Keratinocyte (primary cell): ENCODE results near the gene OGT. TPM values are rescaled to one million over a fixed set of nuclear protein-coding genes. Genes with fewer than 3 reads are reported as not detected.
A peak's percentile ranks its signal among the peaks of the same experiment; 100 is the strongest.

Experiments used
- DNase-seq: peaks from one replicate; pipeline ENCODE4 v3.0.0-alpha.2; 2011; ENCODE audit warnings: low read depth, missing footprints, low spot score
- FAIRE-seq: peaks from 2 replicates; lab custom pipeline; 2011; peaks lifted over from hg19 to GRCh38; lab: Jason Lieb, UNC
- H2AFZ ChIP-seq: 2 replicates; pipeline ENCODE4 v1.6.0; 2012; ENCODE audit warnings: low read length, control low read depth, inconsistent platforms; ENCODE audit not compliant: control insufficient read depth
- H3K27ac ChIP-seq: 2 replicates; pipeline ENCODE4 v1.5.1; 2011; ENCODE audit warnings: low read length; ENCODE audit not compliant: control insufficient read depth, insufficient read depth
- H3K27me3 ChIP-seq: 3 replicates; pipeline ENCODE4 v1.6.0; 2011; ENCODE audit warnings: low read length; ENCODE audit not compliant: control insufficient read depth, insufficient read depth; ENCODE audit errors: extremely low read depth
- H3K36me3 ChIP-seq, 2 experiments: 2 replicates in 1 of 2; 3 replicates in 1 of 2; pipeline ENCODE4 v1.5.1; 2011; ENCODE audit warnings: low read length in 2 of 2, mild to moderate bottlenecking in 1 of 2; ENCODE audit not compliant: control insufficient read depth in 2 of 2, insufficient read depth in 2 of 2; ENCODE audit errors: extremely low read depth in 1 of 2
- H3K4me1 ChIP-seq: 3 replicates; pipeline ENCODE4 v1.5.1; 2011; ENCODE audit warnings: low read length; ENCODE audit not compliant: control insufficient read depth, insufficient read depth; ENCODE audit errors: extremely low read depth
- H3K4me2 ChIP-seq: 3 replicates; pipeline ENCODE4 v1.6.0; 2011; ENCODE audit warnings: low read depth, low read length; ENCODE audit not compliant: control insufficient read depth, insufficient read depth; ENCODE audit errors: extremely low read depth
- H3K4me3 ChIP-seq, 3 experiments: fragments of 200-600 bp in 1 of 3; sonication (generic) in 1 of 3; 2 replicates in 2 of 3; 3 replicates in 1 of 3; pipeline ENCODE4 v1.5.1; 2011 to 2016; ENCODE audit warnings: low read length in 3 of 3, mild to moderate bottlenecking in 3 of 3, control low read depth in 2 of 3, inconsistent platforms in 1 of 3, low read depth in 1 of 3, mixed read lengths in 1 of 3, mixed run types in 1 of 3, moderate library complexity in 1 of 3; ENCODE audit not compliant: control insufficient read depth in 2 of 3, insufficient read depth in 2 of 3; ENCODE audit errors: extremely low read depth in 1 of 3
- H3K79me2 ChIP-seq: 2 replicates; pipeline ENCODE4 v1.6.0; 2012; ENCODE audit warnings: low read length; ENCODE audit not compliant: control insufficient read depth, insufficient read depth
- H3K9ac ChIP-seq: 3 replicates; pipeline ENCODE4 v1.6.0; 2011; ENCODE audit warnings: low read length; ENCODE audit not compliant: control insufficient read depth, insufficient read depth; ENCODE audit errors: extremely low read depth
- H3K9me1 ChIP-seq: 3 replicates; pipeline ENCODE4 v1.6.0; 2011; ENCODE audit warnings: low read length; ENCODE audit not compliant: control insufficient read depth, insufficient read depth; ENCODE audit errors: extremely low read depth
- H3K9me3 ChIP-seq: 2 replicates; pipeline ENCODE4 v1.5.1; 2012; ENCODE audit warnings: low read depth, low read length; ENCODE audit not compliant: control insufficient read depth
- H4K20me1 ChIP-seq: 3 replicates; pipeline ENCODE4 v1.6.0; 2011; ENCODE audit warnings: low read length; ENCODE audit not compliant: control insufficient read depth, insufficient read depth; ENCODE audit errors: extremely low read depth
- CTCF ChIP-seq, 3 experiments: IDR thresholded peaks in 1 of 3; conservative IDR thresholded peaks in 1 of 3; optimal IDR thresholded peaks in 1 of 3; 2 replicates in 2 of 3; 3 replicates in 1 of 3; pipeline versions ENCODE3 to v1.5.1; 2011; ENCODE audit warnings: low read length in 3 of 3, mild to moderate bottlenecking in 3 of 3, moderate library complexity in 2 of 3, control low read depth in 1 of 3, inconsistent platforms in 1 of 3; ENCODE audit not compliant: insufficient read depth in 2 of 3; ENCODE audit errors: extremely low read depth in 1 of 3
- EZH2 ChIP-seq: IDR thresholded peaks from one replicate; pipeline ENCODE4 v1.6.1; 2012; ENCODE audit warnings: inconsistent platforms, mild to moderate bottlenecking, low read length, moderate library complexity
- dilution Hi-C: fragments of 300-500 bp; cut with MboI; formaldehyde crosslinking; loops from one replicate; pipeline ENCODE4 v1.7.0; 2020; ENCODE audit warnings: low sequenced_read_pairs; ENCODE audit not compliant: extremely low pct_ligation_motif_present
- polyA plus RNA-seq, 5 experiments: library from polyadenylated mRNA; depleted of rRNA in 3 of 5; stranded (reverse) in 3 of 5; stranded (forward) in 1 of 5; unstranded in 1 of 5; fragments of >200 nt; gene quantifications; 1 replicate in 1 of 5; 2 replicates in 3 of 5; 3 replicates in 1 of 5; pipeline versions ENCODE4 v1.2.1 to v1.2.3, GENCODE V29; 2011 to 2012; ENCODE audit warnings: missing spikeins in 2 of 5, low read depth in 1 of 5, low replicate concordance in 1 of 5

Gene OGT
- polyA plus RNA-seq, 1 donor (not counting 4 experiments of a cell fraction or from before 2014, with no cell fraction given) = 136 TPM

DNA sequence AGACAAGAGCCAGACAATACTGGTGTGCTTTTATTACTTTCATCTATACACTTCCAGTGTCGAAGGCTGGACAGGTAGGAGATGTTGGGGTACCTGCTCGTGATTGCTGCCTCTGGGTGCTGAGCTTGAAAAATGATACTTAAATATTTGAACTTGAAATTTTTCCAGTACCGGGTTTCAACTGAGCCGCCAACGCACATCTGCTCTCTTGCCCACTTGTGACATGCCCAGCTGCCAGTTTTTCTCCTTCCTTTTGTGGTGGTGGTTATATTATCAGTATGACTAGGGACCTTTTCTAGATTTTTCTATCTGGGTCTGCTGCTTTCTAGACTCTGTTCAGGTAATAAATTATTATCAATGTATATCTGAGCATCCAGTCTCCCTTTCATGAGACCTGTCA lies 3.4 kb downstream of the OGT start:
- no peaks in the 10 kb centered on the region for H3K9me1 ChIP-seq
- peaks cover 25% of the 10 kb centered on the region for H3K4me1 ChIP-seq
- DNase-seq = no peak
- H3K36me3 ChIP-seq = peaks cover 2 to 11% of the 10 kb centered on the region in 2 experiments
- peaks cover 9% of the 10 kb centered on the region for H4K20me1 ChIP-seq
- dilution Hi-C loops = no loop called here
- H3K4me3 ChIP-seq = peak overlapping the region; percentile 16 to 80 (median 80)
- H3K27ac ChIP-seq = no peak overlapping the region
- no peak for FAIRE-seq
- H3K79me2 ChIP-seq = peaks cover 79% of the 10 kb centered on the region
- H3K9ac ChIP-seq = peak overlapping the region; percentile 38
- no peaks in the 10 kb centered on the region for H3K27me3 ChIP-seq
- TF ChIP-seq EZH2 (no peak), CTCF (optimal IDR thresholded peaks at IDR 0.05 in 1 of 3, IDR thresholded peaks at IDR 0.05 in 1 of 3, conservative IDR thresholded peaks at IDR 0.05 in 1 of 3; ENCODE audit: extremely low read depth in 1 of 3, insufficient read depth in 2 of 3, low read length in 3 of 3) (no peak)
- no peaks in the 10 kb centered on the region for H3K9me3 ChIP-seq
- H3K4me2 ChIP-seq = peak overlapping the region; percentile 82
- no peak overlapping the region for H2AFZ ChIP-seq

DNA sequence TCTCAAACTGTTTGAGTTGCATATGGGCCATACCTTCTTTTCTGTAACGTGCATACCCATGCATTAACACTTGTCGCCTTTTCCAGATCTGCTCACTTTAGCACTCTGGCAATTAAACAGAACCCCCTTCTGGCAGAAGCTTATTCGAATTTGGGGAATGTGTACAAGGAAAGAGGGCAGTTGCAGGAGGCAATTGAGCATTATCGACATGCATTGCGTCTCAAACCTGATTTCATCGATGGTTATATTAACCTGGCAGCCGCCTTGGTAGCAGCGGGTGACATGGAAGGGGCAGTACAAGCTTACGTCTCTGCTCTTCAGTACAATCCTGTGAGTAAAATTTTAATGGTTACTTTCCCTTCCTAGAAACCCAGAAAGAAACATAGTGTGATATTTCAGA lies 4.8 kb downstream of the OGT start:
- H3K4me1 ChIP-seq = peaks cover 37% of the 10 kb centered on the region
- peaks cover 9% of the 10 kb centered on the region for H4K20me1 ChIP-seq

More for the DNA sequence above, 4.8 kb downstream of the OGT start:
- dilution Hi-C loops = no loop called here
- no peak for FAIRE-seq
- H3K9ac ChIP-seq = no peak overlapping the region
- TF ChIP-seq CTCF (optimal IDR thresholded peaks at IDR 0.05 in 1 of 3, IDR thresholded peaks at IDR 0.05 in 1 of 3, conservative IDR thresholded peaks at IDR 0.05 in 1 of 3; ENCODE audit: extremely low read depth in 1 of 3, insufficient read depth in 2 of 3, low read length in 3 of 3) = no peak
- no peak for TF ChIP-seq EZH2
- peaks cover 90% of the 10 kb centered on the region for H3K79me2 ChIP-seq
- H2AFZ ChIP-seq = no peak overlapping the region
- no peak overlapping the region for H3K27ac ChIP-seq
- no peaks in the 10 kb centered on the region for H3K9me1 ChIP-seq
- H3K36me3 ChIP-seq = peaks cover 2 to 11% of the 10 kb centered on the region in 2 experiments
- no peak for DNase-seq
- H3K4me3 ChIP-seq = no peak overlapping the region
- no peaks in the 10 kb centered on the region for H3K9me3 ChIP-seq
- H3K4me2 ChIP-seq = no peak overlapping the region
- H3K27me3 ChIP-seq = no peaks in the 10 kb centered on the region
